ENCODE data around the gene MYH15.

The MYH15 gene

GRCh38 chr3:108510496-108510895 is at the start of gene MYH15:
Gene MYH15, minus strand, starts transcription at chr3:108510596. Its CDS starts 66 bp downstream, at chr3:108510530.
- no peak for DNase-seq (ENCODE audit: low read depth in 2 of 2)

GRCh38 chr3:108555966-108556581 is 45.7 kb upstream of the MYH15 start:
- DNase-seq (ENCODE audit: low read depth in 2 of 2), result no peak

- DNase-seq (ENCODE audit: low read depth in 2 of 2), result no peak
Observed at GRCh38 chr3:108554913-108555571, 44.6 kb upstream of the MYH15 start.

- DNase-seq (ENCODE audit: low read depth in 2 of 2), result no peak
Observed at GRCh38 chr3:108554229-108554628, 43.8 kb upstream of the MYH15 start.

- no peak for DNase-seq (ENCODE audit: low read depth in 2 of 2)
Observed at GRCh38 chr3:108552267-108553159, 42.1 kb upstream of the MYH15 start.

GRCh38 chr3:108548886-108549285 is 38.5 kb upstream of the MYH15 start:
- no peak for DNase-seq (ENCODE audit: low read depth in 2 of 2)

GRCh38 chr3:108548304-108548703 is 37.9 kb upstream of the MYH15 start:
- DNase-seq (ENCODE audit: low read depth in 2 of 2), result no peak

GRCh38 chr3:108546692-108547091 is 36.3 kb upstream of the MYH15 start:
- no peak for DNase-seq (ENCODE audit: low read depth in 2 of 2)

GRCh38 chr3:108546247-108546646 is 35.9 kb upstream of the MYH15 start:
- no peak for DNase-seq (ENCODE audit: low read depth in 2 of 2)

- DNase-seq (ENCODE audit: low read depth in 2 of 2), result no peak
Observed at GRCh38 chr3:108538083-108538482, 27.7 kb upstream of the MYH15 start.

GRCh38 chr3:108528459-108529252 is 18.3 kb upstream of the MYH15 start:
- no peak for DNase-seq (ENCODE audit: low read depth in 2 of 2)

- DNase-seq (ENCODE audit: low read depth in 2 of 2), result no peak
Observed at GRCh38 chr3:108527817-108528216, 17.4 kb upstream of the MYH15 start.

- DNase-seq (ENCODE audit: low read depth in 2 of 2), result no peak
Observed at GRCh38 chr3:108527109-108527508, 16.7 kb upstream of the MYH15 start.

- DNase-seq (ENCODE audit: low read depth in 2 of 2), result no peak
Observed at GRCh38 chr3:108525971-108526370, 15.6 kb upstream of the MYH15 start.

- DNase-seq (ENCODE audit: low read depth in 2 of 2), result no peak
Observed at GRCh38 chr3:108525256-108525655, 14.9 kb upstream of the MYH15 start.

- no peak for DNase-seq (ENCODE audit: low read depth in 2 of 2)
Observed at GRCh38 chr3:108524537-108524936, 14.1 kb upstream of the MYH15 start.

- no peak for DNase-seq (ENCODE audit: low read depth in 2 of 2)
Observed at GRCh38 chr3:108518895-108519294, 8.5 kb upstream of the MYH15 start.

- DNase-seq (ENCODE audit: low read depth in 2 of 2), result no peak
Observed at GRCh38 chr3:108516881-108517280, 6.5 kb upstream of the MYH15 start.

GRCh38 chr3:108513961-108514360 is 3.6 kb upstream of the MYH15 start:
- no peak for DNase-seq (ENCODE audit: low read depth in 2 of 2)

- no peak for DNase-seq (ENCODE audit: low read depth in 2 of 2)
Observed at GRCh38 chr3:108512671-108513070, 2.3 kb upstream of the MYH15 start.

- DNase-seq (ENCODE audit: low read depth in 2 of 2), result no peak
Observed at GRCh38 chr3:108511490-108511889, 1.1 kb upstream of the MYH15 start.

- no peak for DNase-seq (ENCODE audit: low read depth in 2 of 2)
Observed at GRCh38 chr3:108511055-108511454, 659 bp upstream of the MYH15 start.
